ENCODE data around the gene GFAP. TPM values are rescaled to one million over a fixed set of nuclear protein-coding genes. Genes with fewer than 3 reads are reported as not detected.
"Not testable (repeated sequence)": the region's sequence is repeated elsewhere in the genome, so short reads cannot be mapped to it uniquely, and the experiment has no call there.

GFAP gene
- total RNA-seq, 4 donors from 2014 or later, result 1.6 to 37.2 (median 7.3) TPM

- peaks cover 0 to 22% of the 10 kb centered on the region in 2 donors for H3K27me3 ChIP-seq
- no peaks in the 10 kb centered on the region for H3K9me3 ChIP-seq
- no peaks in the 10 kb centered on the region for H3K36me3 ChIP-seq
- TF ChIP-seq CTCF (IDR thresholded peaks at IDR 0.05) (peak in 1 of 5 experiments; percentile 9), EP300 (IDR thresholded peaks at IDR 0.05) (peak in 1 of 2 donors; percentile 92), POLR2A (IDR thresholded peaks at IDR 0.05) (peak in 1 of 2 donors; percentile 79)
- peak within 1 kb of the TSS; percentile 5 to 71 (median 56) for H3K27ac ChIP-seq
- WGBS, 2 donors, result 1 to 4% methylated on average over 26 to 59 of the region's 62 CpGs
- H3K4me1 ChIP-seq, result peaks cover 0 to 12% (median 8%) of the 10 kb centered on the region in 4 donors
- H3K4me3 ChIP-seq, result peak within 1 kb of the TSS; percentile 43 to 63 (median 54)
- peak; percentile 68 to 82 for DNase-seq (ENCODE audit: low spot score in 2 of 2)
Observed at GRCh38 chr17:44947461-44948314, 32.4 kb upstream of the GFAP start, which contains the start of gene KIF18B. KIF18B (minus strand) TSS chr17:44947773; CDS start chr17:44936344, 11,429 bp downstream.

GRCh38 chr17:44945652-44946051 lies 30.4 kb upstream of the GFAP start:
- Histone ChIP-seq H3K27me3 (peaks cover 0 to 30% of the 10 kb centered on the region in 2 donors), H3K4me1 (peaks cover 0 to 12% (median 8%) of the 10 kb centered on the region in 4 donors)
- not testable (repeated sequence) for H3K27ac ChIP-seq; DNase-seq (ENCODE audit: low spot score in 2 of 2); H3K9me3 ChIP-seq; H3K36me3 ChIP-seq; H3K4me3 ChIP-seq
- 93 to 94% methylated on average over 10 of the region's 10 CpGs for whole genome bisulfite sequencing, 2 donors

- Histone ChIP-seq H3K27ac (peak overlapping the region in 1 of 4 donors; percentile 8), H3K4me1 (peaks cover 0 to 6% (median 5%) of the 10 kb centered on the region in 4 donors), H3K9me3 (peaks cover 0 to 11% (median 0%) of the 10 kb centered on the region in 4 donors), H3K36me3 (no peaks in the 10 kb centered on the region), H3K27me3 (peaks cover 0 to 30% of the 10 kb centered on the region in 2 donors), H3K4me3 (no peak overlapping the region)
- 66 to 78% methylated on average over 4 of the region's 4 CpGs for WGBS, 2 donors
- TF ChIP-seq POLR2A (IDR thresholded peaks at IDR 0.05), result no peak
- TF ChIP-seq EP300 (IDR thresholded peaks at IDR 0.05), result no peak
- TF ChIP-seq CTCF (IDR thresholded peaks at IDR 0.05), result no peak
- DNase-seq (ENCODE audit: low spot score in 2 of 2), result no peak
Observed at GRCh38 chr17:44942456-44942855, 27.2 kb upstream of the GFAP start.

GRCh38 chr17:44941712-44942331 lies 26.5 kb upstream of the GFAP start:
- H3K4me1 ChIP-seq, result no peaks in the 10 kb centered on the region
- no peak for DNase-seq (ENCODE audit: low spot score in 2 of 2)
- WGBS, 2 donors, result 57 to 58% methylated on average over 9 of the region's 9 CpGs
- peaks cover 0 to 11% (median 0%) of the 10 kb centered on the region in 4 donors for H3K9me3 ChIP-seq
- H3K36me3 ChIP-seq, result no peaks in the 10 kb centered on the region
- H3K27ac ChIP-seq, result peak overlapping the region in 1 of 4 donors; percentile 8
- no peak for TF ChIP-seq POLR2A (IDR thresholded peaks at IDR 0.05)
- no peak for TF ChIP-seq CTCF (IDR thresholded peaks at IDR 0.05)
- TF ChIP-seq EP300 (IDR thresholded peaks at IDR 0.05), result no peak
- H3K4me3 ChIP-seq, result no peak overlapping the region
- H3K27me3 ChIP-seq, result peaks cover 0 to 24% of the 10 kb centered on the region in 2 donors

GRCh38 chr17:44940768-44941167 lies 25.5 kb upstream of the GFAP start:
- Histone ChIP-seq H3K36me3 (no peaks in the 10 kb centered on the region), H3K9me3 (peaks cover 0 to 11% (median 0%) of the 10 kb centered on the region in 4 donors), H3K4me3 (no peak overlapping the region), H3K27me3 (peaks cover 0 to 18% of the 10 kb centered on the region in 2 donors), H3K4me1 (no peaks in the 10 kb centered on the region), H3K27ac (no peak overlapping the region)
- no peak for DNase-seq (ENCODE audit: low spot score in 2 of 2)
- no peak for TF ChIP-seq POLR2A (IDR thresholded peaks at IDR 0.05)
- no peak for TF ChIP-seq CTCF (IDR thresholded peaks at IDR 0.05)
- TF ChIP-seq EP300 (IDR thresholded peaks at IDR 0.05), result no peak
- WGBS, 2 donors, result 72 to 75% methylated on average over 1 of the region's 1 CpG
